BLaER1 (cell line): Measurements from ENCODE around the gene RPTOR.

Experiments
- H3K27ac ChIP-seq: shearing (Covaris generic); formaldehyde crosslinking; 2 replicates; pipeline ENCODE4 v1.8.1; 2022
- H3K27me3 ChIP-seq: shearing (Covaris generic); formaldehyde crosslinking; 2 replicates; pipeline ENCODE4 v1.8.1; 2022
- H3K36me3 ChIP-seq: shearing (Covaris generic); formaldehyde crosslinking; 2 replicates; pipeline ENCODE4 v1.8.1; 2022
- H3K4me1 ChIP-seq: shearing (Covaris generic); formaldehyde crosslinking; 2 replicates; pipeline ENCODE4 v1.8.1; 2022
- H3K4me2 ChIP-seq: shearing (Covaris generic); formaldehyde crosslinking; 2 replicates; pipeline ENCODE4 v1.8.1; 2022
- H3K4me3 ChIP-seq: shearing (Covaris generic); formaldehyde crosslinking; 2 replicates; pipeline ENCODE4 v1.8.1; 2022
- H3K9ac ChIP-seq: shearing (Covaris generic); formaldehyde crosslinking; 2 replicates; pipeline ENCODE4 v1.8.1; 2022
- H3K9me3 ChIP-seq: shearing (Covaris generic); formaldehyde crosslinking; 2 replicates; pipeline ENCODE4 v1.8.1; 2022
- H4K20me1 ChIP-seq: shearing (Covaris generic); formaldehyde crosslinking; 2 replicates; pipeline ENCODE4 v1.8.1; 2022
- Cebpa-rat ChIP-seq: shearing (Covaris generic); IDR thresholded peaks from 2 replicates; pipeline ENCODE4 v1.8.1; 2022

The RPTOR gene

DNA sequence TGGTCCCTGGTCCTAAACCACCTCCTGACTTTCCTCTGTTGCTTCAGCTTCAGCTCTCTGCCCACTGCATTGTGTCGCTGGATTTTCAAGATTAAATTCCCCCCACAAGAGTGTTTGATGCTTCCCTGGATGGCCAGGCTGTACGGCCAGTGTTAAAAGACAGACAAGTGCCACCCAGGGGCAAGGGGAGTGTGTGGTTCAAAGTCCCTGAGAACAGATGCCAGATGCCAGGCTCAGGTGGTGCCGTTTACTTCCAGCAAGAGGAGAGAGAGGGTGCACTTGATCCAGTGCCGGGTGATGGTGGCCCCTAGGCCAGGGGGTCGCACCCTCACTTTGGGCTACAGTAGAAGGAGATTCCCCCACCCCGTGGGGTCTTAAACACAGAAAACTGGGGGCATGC is 109.2 kb downstream of the RPTOR start:
- H3K9ac ChIP-seq = no peak overlapping the region
- H3K27me3 ChIP-seq = no peaks in the 10 kb centered on the region
- peaks cover 80% of the 10 kb centered on the region for H4K20me1 ChIP-seq
- peaks cover 16% of the 10 kb centered on the region for H3K4me1 ChIP-seq
- no peak overlapping the region for H3K4me3 ChIP-seq
- H3K9me3 ChIP-seq = peaks cover 67% of the 10 kb centered on the region
- peaks cover 56% of the 10 kb centered on the region for H3K36me3 ChIP-seq
- no peak for TF ChIP-seq Cebpa-rat
- H3K4me2 ChIP-seq = no peak overlapping the region
- no peak overlapping the region for H3K27ac ChIP-seq

DNA sequence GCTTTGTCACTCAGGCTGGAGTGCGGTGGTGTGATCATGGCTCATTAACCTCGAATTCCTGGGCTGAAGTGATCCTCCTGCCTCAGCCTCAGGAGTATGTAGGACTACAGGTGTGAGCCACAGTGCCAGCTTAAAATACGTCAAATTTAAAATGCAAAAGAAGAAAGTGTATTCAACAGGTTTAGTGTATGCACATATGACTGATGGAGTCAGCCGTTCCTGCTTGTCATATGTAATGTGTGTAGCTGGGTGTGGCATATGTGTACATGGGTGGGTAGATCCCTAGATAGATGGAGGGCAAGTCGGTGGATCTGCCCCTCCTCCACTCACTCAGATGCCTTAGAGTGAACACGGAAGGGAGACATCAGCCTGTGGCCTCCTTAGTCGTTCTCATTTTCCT is 111.0 kb downstream of the RPTOR start:
- no peaks in the 10 kb centered on the region for H3K4me1 ChIP-seq
- H3K4me3 ChIP-seq = no peak overlapping the region
- H3K9ac ChIP-seq = no peak overlapping the region
- TF ChIP-seq Cebpa-rat = no peak
- H4K20me1 ChIP-seq = peaks cover 71% of the 10 kb centered on the region
- no peak overlapping the region for H3K4me2 ChIP-seq
- no peak overlapping the region for H3K27ac ChIP-seq
- H3K27me3 ChIP-seq = no peaks in the 10 kb centered on the region
- peaks cover 59% of the 10 kb centered on the region for H3K36me3 ChIP-seq
- peaks cover 72% of the 10 kb centered on the region for H3K9me3 ChIP-seq

GRCh38 chr17:80656590-80656989 is 112.0 kb downstream of the RPTOR start:
- no peak overlapping the region for H3K4me3 ChIP-seq
- peaks cover 58% of the 10 kb centered on the region for H3K36me3 ChIP-seq
- H4K20me1 ChIP-seq = peaks cover 73% of the 10 kb centered on the region
- H3K9me3 ChIP-seq = peaks cover 74% of the 10 kb centered on the region
- H3K4me2 ChIP-seq = no peak overlapping the region
- no peak overlapping the region for H3K9ac ChIP-seq
- no peaks in the 10 kb centered on the region for H3K4me1 ChIP-seq
- no peak for TF ChIP-seq Cebpa-rat
- H3K27me3 ChIP-seq = no peaks in the 10 kb centered on the region
- H3K27ac ChIP-seq = no peak overlapping the region

DNA sequence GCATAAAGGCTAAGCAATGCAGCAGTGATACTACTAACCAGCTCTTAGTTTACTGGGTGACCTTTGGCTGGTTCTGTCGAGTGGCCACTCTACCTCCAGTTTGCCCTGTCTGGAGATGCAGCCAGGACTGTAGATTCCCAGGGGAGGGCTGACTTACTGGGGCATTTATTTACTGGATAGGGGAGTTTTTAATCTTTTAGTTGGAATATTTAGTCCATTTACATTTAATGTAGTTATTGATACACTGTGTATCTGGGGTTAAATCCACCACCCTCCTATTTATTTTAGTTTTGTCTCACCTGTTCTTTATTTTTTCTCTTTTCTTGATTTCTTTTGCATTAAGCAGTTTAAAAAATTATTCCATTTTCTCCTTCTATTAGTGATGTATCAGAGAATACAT is 112.9 kb downstream of the RPTOR start:
- H3K36me3 ChIP-seq = peaks cover 55% of the 10 kb centered on the region
- H3K27ac ChIP-seq = no peak overlapping the region
- H3K4me2 ChIP-seq = no peak overlapping the region
- peaks cover 70% of the 10 kb centered on the region for H3K9me3 ChIP-seq
- TF ChIP-seq Cebpa-rat = no peak
- no peaks in the 10 kb centered on the region for H3K4me1 ChIP-seq
- H3K9ac ChIP-seq = no peak overlapping the region
- no peaks in the 10 kb centered on the region for H3K27me3 ChIP-seq
- H4K20me1 ChIP-seq = peaks cover 76% of the 10 kb centered on the region
- H3K4me3 ChIP-seq = no peak overlapping the region

DNA sequence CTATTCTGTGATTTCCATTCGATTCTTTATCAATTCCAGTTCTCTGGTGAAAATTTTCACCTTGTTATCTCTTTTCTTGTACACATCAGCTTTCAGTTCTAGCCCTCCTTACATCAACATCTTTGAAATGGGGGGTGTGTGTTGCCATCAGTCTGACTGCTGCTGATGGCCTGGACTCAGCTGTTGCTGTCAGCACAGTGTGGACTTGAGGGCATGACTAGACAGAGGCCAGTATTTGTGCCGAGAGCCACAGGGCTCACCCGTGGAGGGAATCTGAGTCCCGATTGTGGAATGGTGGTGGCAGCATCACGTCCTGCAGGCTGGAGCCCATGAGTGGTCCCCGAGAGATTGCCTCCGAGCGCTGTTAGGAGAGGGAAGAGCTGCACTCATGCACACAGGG is 114.2 kb downstream of the RPTOR start:
- Histone ChIP-seq H3K27me3 (no peaks in the 10 kb centered on the region), H3K36me3 (peaks cover 50% of the 10 kb centered on the region), H4K20me1 (peaks cover 76% of the 10 kb centered on the region), H3K9ac (no peak overlapping the region), H3K4me2 (no peak overlapping the region), H3K9me3 (peaks cover 62% of the 10 kb centered on the region), H3K27ac (no peak overlapping the region), H3K4me3 (no peak overlapping the region), H3K4me1 (peaks cover 5% of the 10 kb centered on the region)
- TF ChIP-seq Cebpa-rat = no peak

DNA sequence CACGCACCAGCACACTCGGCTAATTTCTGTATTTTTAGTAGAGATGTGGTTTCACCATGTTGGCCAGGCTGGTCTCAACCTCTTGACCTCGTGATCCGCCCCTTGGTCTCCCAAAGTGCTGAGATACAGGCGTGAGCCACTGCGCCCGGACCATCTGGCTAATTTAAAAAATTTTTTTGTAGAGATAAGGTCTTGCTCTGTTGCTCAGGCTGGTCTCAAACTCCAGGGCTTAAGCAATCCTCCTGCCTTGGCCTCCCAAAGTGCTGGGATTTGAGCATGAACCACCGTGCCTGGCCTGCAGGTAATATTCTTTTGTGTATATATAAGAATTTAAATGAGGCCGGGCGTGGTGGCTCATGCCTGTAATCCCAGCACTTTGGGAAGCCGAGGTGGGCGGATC is 115.0 kb downstream of the RPTOR start:
- Histone ChIP-seq H3K27me3 (no peaks in the 10 kb centered on the region), H3K4me2 (no peak overlapping the region), H3K36me3 (peaks cover 43% of the 10 kb centered on the region), H3K9me3 (peaks cover 54% of the 10 kb centered on the region), H3K27ac (no peak overlapping the region), H3K4me3 (no peak overlapping the region), H4K20me1 (peaks cover 84% of the 10 kb centered on the region), H3K4me1 (peaks cover 13% of the 10 kb centered on the region), H3K9ac (no peak overlapping the region)
- TF ChIP-seq Cebpa-rat = no peak

GRCh38 chr17:80660527-80661198 is 116.0 kb downstream of the RPTOR start:
- H3K9ac ChIP-seq = no peak overlapping the region
- H3K27ac ChIP-seq = no peak overlapping the region
- H3K27me3 ChIP-seq = no peaks in the 10 kb centered on the region
- no peak overlapping the region for H3K4me3 ChIP-seq
- peaks cover 44% of the 10 kb centered on the region for H3K9me3 ChIP-seq
- TF ChIP-seq Cebpa-rat = no peak
- no peak overlapping the region for H3K4me2 ChIP-seq
- peaks cover 23% of the 10 kb centered on the region for H3K4me1 ChIP-seq
- H3K36me3 ChIP-seq = peaks cover 40% of the 10 kb centered on the region
- H4K20me1 ChIP-seq = peaks cover 84% of the 10 kb centered on the region

GRCh38 chr17:80662557-80662956 is 117.9 kb downstream of the RPTOR start:
- Histone ChIP-seq H3K4me2 (no peak overlapping the region), H3K27ac (no peak overlapping the region), H4K20me1 (peaks cover 84% of the 10 kb centered on the region), H3K36me3 (peaks cover 33% of the 10 kb centered on the region), H3K4me3 (no peak overlapping the region), H3K9me3 (peaks cover 26% of the 10 kb centered on the region), H3K27me3 (no peaks in the 10 kb centered on the region; the same call in 1 of the 2 replicates), H3K9ac (no peak overlapping the region), H3K4me1 (peaks cover 33% of the 10 kb centered on the region)
- no peak for TF ChIP-seq Cebpa-rat

DNA sequence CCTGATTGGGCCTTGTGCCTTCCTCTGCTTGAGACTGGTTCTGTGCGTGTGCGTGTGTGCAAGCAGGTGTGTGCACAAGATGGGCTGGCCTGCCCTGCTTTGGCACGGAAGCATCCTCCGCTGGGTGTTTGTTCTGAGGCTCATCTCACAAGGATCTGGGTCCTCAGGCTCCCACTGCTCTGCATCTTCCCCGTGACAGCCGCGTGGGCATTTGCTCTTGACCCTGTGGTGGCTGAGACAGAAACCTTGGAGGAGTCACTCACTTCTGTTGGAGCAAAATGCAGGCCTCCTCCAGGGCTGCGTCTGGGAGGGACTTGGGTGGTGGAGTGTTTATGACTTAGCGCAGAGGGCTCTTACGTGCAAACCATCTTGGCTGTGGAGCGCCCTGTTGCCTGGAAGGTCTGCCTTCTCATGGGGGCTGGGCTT is 119.2 kb downstream of the RPTOR start:
- H3K4me2 ChIP-seq = peak overlapping the region; percentile 59; the same call in 1 of the 2 replicates

GRCh38 chr17:80664217-80664790 is 119.7 kb downstream of the RPTOR start:
- Histone ChIP-seq H3K27ac (no peak overlapping the region), H3K36me3 (peaks cover 22% of the 10 kb centered on the region), H3K4me1 (peaks cover 44% of the 10 kb centered on the region), H3K4me3 (no peak overlapping the region), H3K9me3 (peaks cover 8% of the 10 kb centered on the region), H3K4me2 (peak overlapping the region; percentile 59), H3K27me3 (no peaks in the 10 kb centered on the region; the same call in 1 of the 2 replicates), H4K20me1 (peaks cover 91% of the 10 kb centered on the region), H3K9ac (0 out of 2 replicates have a peak overlapping the region, but pooled peaks have one; percentile 19)
- no peak for TF ChIP-seq Cebpa-rat

More for the DNA sequence above, 119.2 kb downstream of the RPTOR start:
- H4K20me1 ChIP-seq = peaks cover 91% of the 10 kb centered on the region
- no peaks in the 10 kb centered on the region; the same call in 1 of the 2 replicates for H3K27me3 ChIP-seq
- peaks cover 44% of the 10 kb centered on the region for H3K4me1 ChIP-seq
- no peak overlapping the region for H3K9ac ChIP-seq
- H3K9me3 ChIP-seq = peaks cover 13% of the 10 kb centered on the region
- no peak for TF ChIP-seq Cebpa-rat
- H3K4me3 ChIP-seq = no peak overlapping the region
- H3K27ac ChIP-seq = no peak overlapping the region
- H3K36me3 ChIP-seq = peaks cover 27% of the 10 kb centered on the region
